Measurements from ENCODE around the gene AIF1L.
A peak's percentile ranks its signal among the peaks of the same experiment; 100 is the strongest.

Gene AIF1L

DNA sequence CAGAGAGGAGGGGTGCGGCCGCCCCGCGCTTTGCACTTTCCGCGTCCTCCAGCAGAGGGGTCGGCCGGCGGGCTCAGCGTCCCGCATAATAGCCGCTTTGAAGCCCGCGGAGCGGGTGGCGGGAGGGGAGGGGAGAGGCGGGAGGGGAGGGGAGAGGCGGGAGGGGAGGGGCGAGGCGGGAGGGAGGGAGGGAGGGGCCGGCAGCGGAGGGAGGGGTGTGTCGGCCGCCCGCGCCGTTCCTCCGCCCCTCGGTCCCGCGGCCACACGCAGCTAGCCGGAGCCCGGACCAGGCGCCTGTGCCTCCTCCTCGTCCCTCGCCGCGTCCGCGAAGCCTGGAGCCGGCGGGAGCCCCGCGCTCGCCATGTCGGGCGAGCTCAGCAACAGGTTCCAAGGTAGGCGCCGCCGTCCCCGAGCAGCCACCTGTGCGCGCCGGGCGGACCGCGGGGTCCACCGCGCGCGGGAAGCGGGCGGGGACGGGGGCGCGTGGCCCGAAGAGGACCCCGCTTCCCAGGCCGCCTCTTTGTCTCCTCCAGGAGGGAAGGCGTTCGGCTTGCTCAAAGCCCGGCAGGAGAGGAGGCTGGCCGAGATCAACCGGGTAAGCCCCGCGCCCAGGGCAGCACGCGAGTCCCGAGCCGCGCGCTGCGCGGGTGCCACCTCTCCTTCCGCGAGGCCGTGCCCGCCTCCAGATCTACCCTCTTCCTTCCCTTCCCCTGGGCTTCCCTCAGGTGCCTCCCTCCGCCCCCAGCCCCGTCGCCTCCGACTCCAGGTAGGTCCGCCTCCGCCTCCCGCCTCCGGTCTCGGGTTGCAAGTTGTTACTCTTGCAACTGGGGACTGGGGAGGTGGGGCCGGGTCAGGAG lies at the start of gene AIF1L:
TSS of gene AIF1L (plus strand) at position 263 of the 857 bp plus-strand sequence. CDS start at position 362, 99 bp downstream.
- H3K27me3 ChIP-seq (replicated peaks; ENCODE audit: control insufficient read depth, insufficient read depth, low read length): peaks cover 41% of the 10 kb centered on the region
- H3K4me1 ChIP-seq (ENCODE audit: control insufficient read depth, insufficient read depth, low read length): peaks cover 13% of the 10 kb centered on the region
- no peak within 1 kb of the TSS for H3K9ac ChIP-seq (ENCODE audit: low read length)
- DNase-seq (ENCODE audit: low read depth): peak; percentile 51
- H3K9me3 ChIP-seq (ENCODE audit: control insufficient read depth, low read length): no peaks in the 10 kb centered on the region
- H3K36me3 ChIP-seq (ENCODE audit: control insufficient read depth, insufficient read depth, low read length, severe bottlenecking): no peaks in the 10 kb centered on the region
- H3K4me3 ChIP-seq (ENCODE audit: low read length): peak within 1 kb of the TSS; percentile 40

- no peaks in the 10 kb centered on the region for H3K9me3 ChIP-seq (ENCODE audit: control insufficient read depth, low read length)
- H3K27me3 ChIP-seq (replicated peaks; ENCODE audit: control insufficient read depth, insufficient read depth, low read length): peaks cover 10% of the 10 kb centered on the region
- H3K4me1 ChIP-seq (ENCODE audit: control insufficient read depth, insufficient read depth, low read length): no peaks in the 10 kb centered on the region
- no peaks in the 10 kb centered on the region for H3K36me3 ChIP-seq (ENCODE audit: control insufficient read depth, insufficient read depth, low read length, severe bottlenecking)
- H3K4me3 ChIP-seq (ENCODE audit: low read length): no peak overlapping the region
- peak; percentile 88 for DNase-seq (ENCODE audit: low read depth)
- H3K9ac ChIP-seq (ENCODE audit: low read length): no peak overlapping the region
Measured at GRCh38 chr9:131046581-131047202, 49.6 kb upstream of the AIF1L start.

DNA sequence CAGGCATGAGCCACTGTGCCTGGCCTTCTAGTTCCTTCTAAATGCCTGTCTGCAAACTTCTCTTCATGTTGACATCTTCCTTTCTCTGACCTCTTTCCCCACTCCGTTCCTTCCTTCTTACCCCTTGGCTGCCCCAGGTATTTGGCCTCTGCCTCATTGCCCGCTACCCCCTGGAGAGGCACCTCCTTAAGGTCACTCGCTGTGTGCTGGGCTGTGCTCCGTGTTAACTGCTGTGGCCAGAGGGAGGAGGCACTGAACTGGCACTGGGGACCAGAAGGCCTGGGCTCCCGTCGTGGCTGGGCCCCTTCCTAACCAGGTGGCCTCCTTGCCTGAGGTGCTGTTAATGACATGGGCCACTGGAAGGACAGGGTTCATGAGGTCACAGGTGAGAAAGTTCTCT lies 48.0 kb upstream of the AIF1L start:
- H3K9me3 ChIP-seq (ENCODE audit: control insufficient read depth, low read length): no peaks in the 10 kb centered on the region
- H3K36me3 ChIP-seq (ENCODE audit: control insufficient read depth, insufficient read depth, low read length, severe bottlenecking): no peaks in the 10 kb centered on the region
- H3K27me3 ChIP-seq (replicated peaks; ENCODE audit: control insufficient read depth, insufficient read depth, low read length): peaks cover 20% of the 10 kb centered on the region
- no peak overlapping the region for H3K4me3 ChIP-seq (ENCODE audit: low read length)
- no peak overlapping the region for H3K9ac ChIP-seq (ENCODE audit: low read length)
- DNase-seq (ENCODE audit: low read depth): no peak
- H3K4me1 ChIP-seq (ENCODE audit: control insufficient read depth, insufficient read depth, low read length): no peaks in the 10 kb centered on the region

GRCh38 chr9:131048820-131049219 lies 47.5 kb upstream of the AIF1L start:
- Histone ChIP-seq H3K27me3 (replicated peaks; ENCODE audit: control insufficient read depth, insufficient read depth, low read length) (peaks cover 20% of the 10 kb centered on the region), H3K4me1 (ENCODE audit: control insufficient read depth, insufficient read depth, low read length) (no peaks in the 10 kb centered on the region), H3K36me3 (ENCODE audit: control insufficient read depth, insufficient read depth, low read length, severe bottlenecking) (no peaks in the 10 kb centered on the region), H3K9me3 (ENCODE audit: control insufficient read depth, low read length) (no peaks in the 10 kb centered on the region), H3K9ac (ENCODE audit: low read length) (no peak overlapping the region), H3K4me3 (ENCODE audit: low read length) (no peak overlapping the region)
- DNase-seq (ENCODE audit: low read depth): no peak

GRCh38 chr9:131049829-131050715 lies 46.3 kb upstream of the AIF1L start:
- Histone ChIP-seq H3K9ac (ENCODE audit: low read length) (no peak overlapping the region), H3K4me3 (ENCODE audit: low read length) (no peak overlapping the region), H3K9me3 (ENCODE audit: control insufficient read depth, low read length) (no peaks in the 10 kb centered on the region), H3K27me3 (replicated peaks; ENCODE audit: control insufficient read depth, insufficient read depth, low read length) (peaks cover 21% of the 10 kb centered on the region), H3K36me3 (ENCODE audit: control insufficient read depth, insufficient read depth, low read length, severe bottlenecking) (no peaks in the 10 kb centered on the region), H3K4me1 (ENCODE audit: control insufficient read depth, insufficient read depth, low read length) (no peaks in the 10 kb centered on the region)
- no peak for DNase-seq (ENCODE audit: low read depth)

- no peaks in the 10 kb centered on the region for H3K36me3 ChIP-seq (ENCODE audit: control insufficient read depth, insufficient read depth, low read length, severe bottlenecking)
- H3K4me3 ChIP-seq (ENCODE audit: low read length): no peak overlapping the region
- DNase-seq (ENCODE audit: low read depth): no peak
- no peak overlapping the region for H3K9ac ChIP-seq (ENCODE audit: low read length)
- no peaks in the 10 kb centered on the region for H3K9me3 ChIP-seq (ENCODE audit: control insufficient read depth, low read length)
- H3K27me3 ChIP-seq (replicated peaks; ENCODE audit: control insufficient read depth, insufficient read depth, low read length): peaks cover 22% of the 10 kb centered on the region
- H3K4me1 ChIP-seq (ENCODE audit: control insufficient read depth, insufficient read depth, low read length): no peaks in the 10 kb centered on the region
Measured at GRCh38 chr9:131050831-131051230, 45.5 kb upstream of the AIF1L start.

GRCh38 chr9:131051592-131052517 lies 44.5 kb upstream of the AIF1L start:
- no peaks in the 10 kb centered on the region for H3K9me3 ChIP-seq (ENCODE audit: control insufficient read depth, low read length)
- no peak for DNase-seq (ENCODE audit: low read depth)
- H3K4me3 ChIP-seq (ENCODE audit: low read length): no peak overlapping the region
- H3K27me3 ChIP-seq (replicated peaks; ENCODE audit: control insufficient read depth, insufficient read depth, low read length): peaks cover 25% of the 10 kb centered on the region
- no peaks in the 10 kb centered on the region for H3K36me3 ChIP-seq (ENCODE audit: control insufficient read depth, insufficient read depth, low read length, severe bottlenecking)
- no peaks in the 10 kb centered on the region for H3K4me1 ChIP-seq (ENCODE audit: control insufficient read depth, insufficient read depth, low read length)
- no peak overlapping the region for H3K9ac ChIP-seq (ENCODE audit: low read length)

GRCh38 chr9:131053896-131054295 lies 42.4 kb upstream of the AIF1L start:
- H3K9me3 ChIP-seq (ENCODE audit: control insufficient read depth, low read length): no peaks in the 10 kb centered on the region
- no peak for DNase-seq (ENCODE audit: low read depth)
- no peak overlapping the region for H3K4me3 ChIP-seq (ENCODE audit: low read length)
- no peaks in the 10 kb centered on the region for H3K36me3 ChIP-seq (ENCODE audit: control insufficient read depth, insufficient read depth, low read length, severe bottlenecking)
- no peaks in the 10 kb centered on the region for H3K4me1 ChIP-seq (ENCODE audit: control insufficient read depth, insufficient read depth, low read length)
- H3K27me3 ChIP-seq (replicated peaks; ENCODE audit: control insufficient read depth, insufficient read depth, low read length): peaks cover 30% of the 10 kb centered on the region
- H3K9ac ChIP-seq (ENCODE audit: low read length): no peak overlapping the region

GRCh38 chr9:131056781-131057506 lies 39.4 kb upstream of the AIF1L start:
- H3K9ac ChIP-seq (ENCODE audit: low read length): no peak overlapping the region
- H3K4me3 ChIP-seq (ENCODE audit: low read length): no peak overlapping the region
- H3K27me3 ChIP-seq (replicated peaks; ENCODE audit: control insufficient read depth, insufficient read depth, low read length): peaks cover 23% of the 10 kb centered on the region
- no peaks in the 10 kb centered on the region for H3K4me1 ChIP-seq (ENCODE audit: control insufficient read depth, insufficient read depth, low read length)
- no peaks in the 10 kb centered on the region for H3K9me3 ChIP-seq (ENCODE audit: control insufficient read depth, low read length)
- H3K36me3 ChIP-seq (ENCODE audit: control insufficient read depth, insufficient read depth, low read length, severe bottlenecking): no peaks in the 10 kb centered on the region
- no peak for DNase-seq (ENCODE audit: low read depth)

Measured in adipocyte (in vitro differentiated cells).